DOHH2 (cell line): ENCODE measurements around the gene ASXL1.
A peak's percentile ranks its signal among the peaks of the same experiment; 100 is the strongest.

Experiments
- H3F3A ChIP-seq: fragments of 200-600 bp; sonication (generic), shearing (Covaris generic); 2 replicates; pipeline ENCODE4 v1.6.0; 2016; ENCODE audit warnings: antibody characterized with exemption, mild to moderate bottlenecking; ENCODE audit not compliant: control insufficient read depth, insufficient read depth
- H3K27ac ChIP-seq: fragments of 200-600 bp; sonication (generic); 2 replicates; pipeline ENCODE4 v1.5.1; 2014; ENCODE audit warnings: low read depth, mild to moderate bottlenecking, low read length, moderate library complexity
- H3K27me3 ChIP-seq: fragments of 200-600 bp; sonication (generic); 2 replicates; pipeline ENCODE4 v1.6.1; 2014; ENCODE audit warnings: mild to moderate bottlenecking, low read length, mixed read lengths; ENCODE audit not compliant: control insufficient read depth
- H3K36me3 ChIP-seq: fragments of 200-600 bp; sonication (generic); 2 replicates; pipeline ENCODE4 v1.6.1; 2014; ENCODE audit warnings: mild to moderate bottlenecking, low read length, moderate library complexity, mixed read lengths; ENCODE audit not compliant: control insufficient read depth
- H3K4me1 ChIP-seq: fragments of 200-600 bp; sonication (generic); 2 replicates; pipeline ENCODE4 v1.6.1; 2014; ENCODE audit warnings: mild to moderate bottlenecking, low read length, mixed read lengths; ENCODE audit not compliant: control insufficient read depth
- H3K4me2 ChIP-seq: fragments of 200-600 bp; sonication (generic); 2 replicates; pipeline ENCODE4 v1.6.0; 2014; ENCODE audit warnings: mild to moderate bottlenecking, low read length, moderate library complexity
- H3K4me3 ChIP-seq: fragments of 200-600 bp; sonication (generic); 2 replicates; pipeline ENCODE4 v1.5.1; 2014; ENCODE audit warnings: mild to moderate bottlenecking, low read length, mixed read lengths
- H3K79me2 ChIP-seq: fragments of 200-600 bp; sonication (generic); 2 replicates; pipeline ENCODE4 v1.6.1; 2014; ENCODE audit warnings: mild to moderate bottlenecking, low read length, mixed read lengths; ENCODE audit not compliant: control insufficient read depth
- H3K9me2 ChIP-seq: fragments of 200-600 bp; sonication (generic); replicated peaks from 2 replicates; pipeline ENCODE4 v1.6.1; 2014; ENCODE audit warnings: mild to moderate bottlenecking, low read length, mixed read lengths; ENCODE audit not compliant: control insufficient read depth
- H3K9me3 ChIP-seq: fragments of 200-600 bp; sonication (generic); 2 replicates; pipeline ENCODE4 v1.6.1; 2014; ENCODE audit warnings: antibody characterized with exemption, low read length, mixed read lengths; ENCODE audit not compliant: control insufficient read depth, insufficient read depth
- H4K20me1 ChIP-seq: fragments of 200-600 bp; sonication (generic); 2 replicates; pipeline ENCODE4 v1.6.0; 2014; ENCODE audit warnings: low read depth, mild to moderate bottlenecking, antibody characterized with exemption, low read length, moderate library complexity; ENCODE audit not compliant: control insufficient read depth, insufficient read depth
- EZH2phosphoT487 ChIP-seq: fragments of 200-600 bp; sonication (generic); IDR thresholded peaks from 2 replicates; pipeline ENCODE4 v1.6.1; 2017; ENCODE audit warnings: borderline replicate concordance, mild to moderate bottlenecking, antibody characterized with exemption, low read length, moderate library complexity, mixed read lengths
- TF ChIP-seq, protein P1 (sequence below): fragments of 200-600 bp; sonication (generic); IDR thresholded peaks from one replicate; pipeline ENCODE4 v1.5.1; 2014; ENCODE audit warnings: antibody characterized with exemption, mild to moderate bottlenecking, low read depth, low read length; ENCODE audit not compliant: poor library complexity, severe bottlenecking

ASXL1 gene

DNA sequence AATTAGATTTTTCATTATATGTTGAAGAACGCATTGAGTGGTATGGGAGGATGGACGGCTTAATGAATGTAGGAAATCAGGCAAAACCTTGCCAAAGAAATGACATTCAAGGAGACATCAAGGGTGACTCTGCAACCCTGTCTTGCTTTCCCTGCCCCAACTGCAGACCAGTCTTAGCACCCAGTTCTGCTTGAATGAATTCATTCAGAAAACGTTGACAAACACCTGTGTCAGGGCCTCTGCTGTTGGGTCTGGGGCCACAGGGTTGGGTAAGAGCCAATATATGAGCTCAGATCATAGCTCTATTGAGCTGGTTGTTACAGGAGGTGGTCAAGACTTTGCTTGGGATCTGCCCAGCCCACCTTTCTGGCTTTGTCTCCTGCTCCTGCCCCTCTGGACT is 7.7 kb upstream of the ASXL1 start:
- H3K27me3 ChIP-seq, result no peaks in the 10 kb centered on the region
- H3K4me3 ChIP-seq, result peak overlapping the region; percentile 45
- H3K4me1 ChIP-seq, result peaks cover 56% of the 10 kb centered on the region
- no peaks in the 10 kb centered on the region for H4K20me1 ChIP-seq
- peaks cover 3% of the 10 kb centered on the region; the same call in 1 of the 2 replicates for H3K36me3 ChIP-seq
- H3K9me2 ChIP-seq, result no peaks in the 10 kb centered on the region
- H3K79me2 ChIP-seq, result no peaks in the 10 kb centered on the region
- peaks cover 19% of the 10 kb centered on the region for H3F3A ChIP-seq
- no peaks in the 10 kb centered on the region for H3K9me3 ChIP-seq
- peak overlapping the region; percentile 87 for H3K27ac ChIP-seq
- peak overlapping the region; percentile 66 for H3K4me2 ChIP-seq
- TF ChIP-seq, protein P1, sequence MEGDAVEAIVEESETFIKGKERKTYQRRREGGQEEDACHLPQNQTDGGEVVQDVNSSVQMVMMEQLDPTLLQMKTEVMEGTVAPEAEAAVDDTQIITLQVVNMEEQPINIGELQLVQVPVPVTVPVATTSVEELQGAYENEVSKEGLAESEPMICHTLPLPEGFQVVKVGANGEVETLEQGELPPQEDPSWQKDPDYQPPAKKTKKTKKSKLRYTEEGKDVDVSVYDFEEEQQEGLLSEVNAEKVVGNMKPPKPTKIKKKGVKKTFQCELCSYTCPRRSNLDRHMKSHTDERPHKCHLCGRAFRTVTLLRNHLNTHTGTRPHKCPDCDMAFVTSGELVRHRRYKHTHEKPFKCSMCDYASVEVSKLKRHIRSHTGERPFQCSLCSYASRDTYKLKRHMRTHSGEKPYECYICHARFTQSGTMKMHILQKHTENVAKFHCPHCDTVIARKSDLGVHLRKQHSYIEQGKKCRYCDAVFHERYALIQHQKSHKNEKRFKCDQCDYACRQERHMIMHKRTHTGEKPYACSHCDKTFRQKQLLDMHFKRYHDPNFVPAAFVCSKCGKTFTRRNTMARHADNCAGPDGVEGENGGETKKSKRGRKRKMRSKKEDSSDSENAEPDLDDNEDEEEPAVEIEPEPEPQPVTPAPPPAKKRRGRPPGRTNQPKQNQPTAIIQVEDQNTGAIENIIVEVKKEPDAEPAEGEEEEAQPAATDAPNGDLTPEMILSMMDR, result no peak
- no peak for TF ChIP-seq EZH2phosphoT487

DNA sequence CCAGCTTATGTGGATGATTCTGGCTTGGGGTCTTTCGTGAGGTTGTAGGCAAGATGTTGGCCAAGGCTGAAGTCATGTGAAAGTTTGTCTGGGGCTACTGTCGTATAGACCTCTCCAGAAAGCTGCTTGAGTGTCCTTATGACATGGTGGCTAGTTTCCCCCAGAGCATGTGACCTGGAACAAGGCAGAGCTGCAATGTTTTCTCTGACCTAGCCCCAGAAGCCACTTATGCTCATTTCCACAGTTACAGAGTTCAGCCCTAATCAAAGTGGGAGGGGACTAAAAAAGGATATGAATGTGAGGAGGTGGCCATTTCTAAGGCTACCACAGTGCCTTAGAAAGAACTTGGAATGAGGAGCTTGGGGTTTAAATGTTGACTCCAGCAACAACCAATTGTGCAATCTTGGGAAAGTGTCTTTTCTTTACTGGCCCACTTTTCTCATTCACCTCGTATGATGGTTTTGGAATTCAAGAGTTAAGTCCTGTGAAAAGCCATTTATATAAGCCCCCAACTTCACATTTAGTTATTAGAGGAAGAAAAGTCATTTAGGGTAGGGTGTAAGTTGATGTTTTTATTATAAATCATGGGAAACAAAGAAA is 5.9 kb upstream of the ASXL1 start:
- H3K4me3 ChIP-seq, result no peak overlapping the region
- peaks cover 73% of the 10 kb centered on the region for H3K4me1 ChIP-seq
- H3K79me2 ChIP-seq, result peaks cover 4% of the 10 kb centered on the region
- H3F3A ChIP-seq, result peaks cover 25% of the 10 kb centered on the region
- no peak overlapping the region for H3K27ac ChIP-seq
- no peak for TF ChIP-seq EZH2phosphoT487
- TF ChIP-seq, protein P1, result no peak
- H3K9me3 ChIP-seq, result no peaks in the 10 kb centered on the region
- peaks cover 3% of the 10 kb centered on the region; the same call in 1 of the 2 replicates for H3K36me3 ChIP-seq
- H3K4me2 ChIP-seq, result no peak overlapping the region
- H4K20me1 ChIP-seq, result no peaks in the 10 kb centered on the region
- H3K9me2 ChIP-seq, result no peaks in the 10 kb centered on the region
- H3K27me3 ChIP-seq, result no peaks in the 10 kb centered on the region

DNA sequence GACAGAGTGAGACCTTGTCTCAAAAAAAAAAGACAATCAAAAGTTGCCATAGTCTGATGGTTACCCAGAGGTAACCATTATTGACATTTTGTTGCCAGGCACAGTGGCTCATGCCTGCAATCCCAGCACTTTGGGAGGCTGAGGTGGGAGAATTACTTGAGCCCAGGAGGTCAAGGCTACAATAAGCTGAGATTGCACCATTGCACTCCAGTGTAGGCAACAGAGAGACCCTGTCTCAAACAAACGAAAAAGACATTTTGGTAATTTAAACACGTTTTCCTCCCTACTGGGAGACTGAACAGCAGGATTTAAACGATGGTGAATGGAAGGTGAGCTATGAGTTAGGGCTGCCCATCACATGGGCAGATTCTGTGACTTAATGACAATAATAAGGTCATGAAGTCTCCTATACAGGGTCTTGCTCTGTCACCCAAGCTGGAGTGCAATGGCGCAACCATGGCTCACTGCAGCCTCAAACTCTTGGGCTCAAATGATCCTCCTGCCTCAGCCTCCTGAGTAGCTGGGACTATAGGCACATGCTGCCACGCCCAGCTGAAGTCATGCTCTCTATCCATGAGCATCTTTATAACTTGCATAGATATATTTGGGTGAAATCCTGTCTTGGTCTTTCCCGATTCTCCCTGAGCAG is 4.2 kb upstream of the ASXL1 start:
- no peak overlapping the region for H3K27ac ChIP-seq
- TF ChIP-seq EZH2phosphoT487, result no peak
- TF ChIP-seq, protein P1, result no peak
- H3F3A ChIP-seq, result peaks cover 25% of the 10 kb centered on the region
- no peak overlapping the region for H3K4me3 ChIP-seq
- no peaks in the 10 kb centered on the region for H4K20me1 ChIP-seq
- H3K4me1 ChIP-seq, result peaks cover 68% of the 10 kb centered on the region
- H3K4me2 ChIP-seq, result no peak overlapping the region
- H3K27me3 ChIP-seq, result no peaks in the 10 kb centered on the region
- peaks cover 13% of the 10 kb centered on the region for H3K79me2 ChIP-seq
- H3K36me3 ChIP-seq, result peaks cover 1% of the 10 kb centered on the region
- H3K9me3 ChIP-seq, result no peaks in the 10 kb centered on the region
- H3K9me2 ChIP-seq, result no peaks in the 10 kb centered on the region
